Measurements from ENCODE around the gene DBI. TPM values are rescaled to one million over a fixed set of nuclear protein-coding genes. Genes with fewer than 3 reads are reported as not detected.

The DBI gene
- polyA plus RNA-seq, 1 of the 3 experiments (the other 2 are of a cell fraction) = 150 TPM

GRCh38 chr2:119349289-119349688, 17.5 kb upstream of the DBI start:
- Histone ChIP-seq H4K20me1 (ENCODE audit: insufficient read depth) (no peaks in the 10 kb centered on the region), H3K4me3 (ENCODE audit: low read depth in 2 of 2, low read length in 1 of 2) (no peak overlapping the region), H3K4me1 (ENCODE audit: control insufficient read depth in 1 of 2, insufficient read depth in 2 of 2, low read depth in 1 of 2, low read length in 1 of 2) (no peaks in the 10 kb centered on the region; a peak in 1 of 4 replicates), H3K9me2 (no peaks in the 10 kb centered on the region), H3K27me3 (ENCODE audit: insufficient read depth) (no peaks in the 10 kb centered on the region), H3K9me3 (no peaks in the 10 kb centered on the region), H3K79me2 (ENCODE audit: insufficient read depth) (no peaks in the 10 kb centered on the region), H2AFZ (ENCODE audit: low read depth) (no peak overlapping the region), H3K27ac (ENCODE audit: low read depth in 2 of 2, low read length in 1 of 2) (no peak overlapping the region), H3K36me3 (replicated peaks in 1 of 2; ENCODE audit: control insufficient read depth in 1 of 2, insufficient read depth in 2 of 2, low read length in 1 of 2) (no peaks in the 10 kb centered on the region), H3K4me2 (no peak overlapping the region), H3F3A (replicated peaks; ENCODE audit: insufficient read depth) (no peaks in the 10 kb centered on the region), H3K9ac (no peak overlapping the region)
- POLR2A ChIA-PET = no interaction called here
- CTCF ChIA-PET = interaction anchor here (1.3 to 1.7 kb wide), 2 partner anchors 11 to 19 kb away, joined by 3 to 5 read pairs; no protein-coding TSS in a partner anchor
- 89% methylated on average over 6 of the region's 6 CpGs for WGBS (ENCODE audit: low lambda C conversion rate)
- TF ChIP-seq TCF12 (IDR thresholded peaks at IDR 0.05) = no peak
- TF ChIP-seq ELF1 (IDR thresholded peaks at IDR 0.05) = no peak
- no peak for TF ChIP-seq CHD2 (IDR thresholded peaks at IDR 0.05; ENCODE audit: low read length, partially characterized antibody)
- no peak for TF ChIP-seq FOXJ3 (CRISPR knock-in tag; IDR thresholded peaks at IDR 0.05)
- TF ChIP-seq YY1 (IDR thresholded peaks at IDR 0.05; ENCODE audit: low read depth) = no peak
- TF ChIP-seq FOXM1 (IDR thresholded peaks at IDR 0.05; ENCODE audit: low read depth) = no peak
- TF ChIP-seq EP300 (IDR thresholded peaks at IDR 0.05; ENCODE audit: borderline replicate concordance in 1 of 2, low read depth in 1 of 2, low read length in 1 of 2) = no peak
- no peak for TF ChIP-seq EZH2phosphoT487 (IDR thresholded peaks at IDR 0.05; ENCODE audit: borderline replicate concordance, low read depth)
- no peak for DNase-seq

GRCh38 chr2:119350311-119350998, 16.3 kb upstream of the DBI start:
- POLR2A ChIA-PET = interaction anchor here (1.5 kb wide), 1 partner anchor 16 kb away, joined by 5 read pairs; the partner anchor contains the start of genes C2orf76 and DBI
- Histone ChIP-seq H3K36me3 (replicated peaks in 1 of 2; ENCODE audit: control insufficient read depth in 1 of 2, insufficient read depth in 2 of 2, low read length in 1 of 2) (no peaks in the 10 kb centered on the region), H2AFZ (ENCODE audit: low read depth) (no peak overlapping the region), H3K9ac (no peak overlapping the region), H3K4me2 (no peak overlapping the region), H3K79me2 (ENCODE audit: insufficient read depth) (no peaks in the 10 kb centered on the region), H3K27me3 (ENCODE audit: insufficient read depth) (no peaks in the 10 kb centered on the region), H3K4me3 (ENCODE audit: low read depth in 2 of 2, low read length in 1 of 2) (no peak overlapping the region), H3F3A (replicated peaks; ENCODE audit: insufficient read depth) (no peaks in the 10 kb centered on the region), H3K9me3 (no peaks in the 10 kb centered on the region), H3K4me1 (ENCODE audit: control insufficient read depth in 1 of 2, insufficient read depth in 2 of 2, low read depth in 1 of 2, low read length in 1 of 2) (no peaks in the 10 kb centered on the region), H3K27ac (ENCODE audit: low read depth in 2 of 2, low read length in 1 of 2) (no peak overlapping the region), H4K20me1 (ENCODE audit: insufficient read depth) (no peaks in the 10 kb centered on the region), H3K9me2 (no peaks in the 10 kb centered on the region)
- DNase-seq = no peak
- 87% methylated on average over 4 of the region's 4 CpGs for WGBS (ENCODE audit: low lambda C conversion rate)
- CTCF ChIA-PET = interaction anchor here (1.0 to 1.7 kb wide), 6 partner anchors 9 to 310 kb away, joined by 3 to 7 read pairs (median 3); no protein-coding TSS in a partner anchor
- no peak for TF ChIP-seq EZH2phosphoT487 (IDR thresholded peaks at IDR 0.05; ENCODE audit: borderline replicate concordance, low read depth)
- TF ChIP-seq USF1 (IDR thresholded peaks at IDR 0.05; ENCODE audit: borderline replicate concordance, low read depth) = no peak
- no peak for TF ChIP-seq FOSL2 (IDR thresholded peaks at IDR 0.05; ENCODE audit: borderline replicate concordance, low read depth)
- TF ChIP-seq PBX3 (IDR thresholded peaks at IDR 0.05) = no peak
- no peak for TF ChIP-seq TEAD4 (IDR thresholded peaks at IDR 0.05; ENCODE audit: borderline replicate concordance, insufficient read depth)
- no peak for TF ChIP-seq ZBTB33 (IDR thresholded peaks at IDR 0.05; ENCODE audit: borderline replicate concordance, low read depth)
- TF ChIP-seq ELF1 (IDR thresholded peaks at IDR 0.05) = no peak
- TF ChIP-seq RFX5 (IDR thresholded peaks at IDR 0.05; ENCODE audit: low read length) = no peak
- TF ChIP-seq NRF1 (IDR thresholded peaks at IDR 0.05; ENCODE audit: low read depth, low read length) = no peak
- TF ChIP-seq MEF2A (IDR thresholded peaks at IDR 0.05; ENCODE audit: borderline replicate concordance, low read depth) = no peak
- TF ChIP-seq YY1 (IDR thresholded peaks at IDR 0.05; ENCODE audit: low read depth) = no peak
- TF ChIP-seq IRF3 (IDR thresholded peaks at IDR 0.05; ENCODE audit: low read depth, low read length) = no peak
- no peak for TF ChIP-seq CTCF (IDR thresholded peaks at IDR 0.05)
- no peak for TF ChIP-seq GABPA (IDR thresholded peaks at IDR 0.05; ENCODE audit: low read depth)
- TF ChIP-seq JUND (IDR thresholded peaks at IDR 0.05) = no peak
- no peak for TF ChIP-seq SIN3A (IDR thresholded peaks at IDR 0.05; ENCODE audit: borderline replicate concordance, low read depth, low read length)

All from SK-N-SH (cell line).